NCI-H1436 (cell line): ENCODE measurements around the gene BRI3.

Source experiments
- DNase-seq: peaks from one replicate; lab custom pipeline; 2025; lab: John Stamatoyannopoulos, UW

BRI3 gene

GRCh38 chr7:98252425-98253054 lies 28.9 kb upstream of the BRI3 start:
- DNase-seq = no peak

GRCh38 chr7:98254516-98254915 lies 27.0 kb upstream of the BRI3 start:
- no peak for DNase-seq

GRCh38 chr7:98254951-98255610 lies 26.4 kb upstream of the BRI3 start:
- DNase-seq = no peak

- DNase-seq = no peak
Observed at GRCh38 chr7:98256431-98256830, 25.1 kb upstream of the BRI3 start.

- DNase-seq = no peak
Observed at GRCh38 chr7:98257701-98258100, 23.8 kb upstream of the BRI3 start.

GRCh38 chr7:98265841-98266271 lies 15.6 kb upstream of the BRI3 start:
- DNase-seq = no peak

GRCh38 chr7:98266840-98267239 lies 14.6 kb upstream of the BRI3 start:
- DNase-seq = no peak

- no peak for DNase-seq
Observed at GRCh38 chr7:98267303-98267702, 14.2 kb upstream of the BRI3 start.

GRCh38 chr7:98276241-98276761 lies 5.2 kb upstream of the BRI3 start:
- DNase-seq = no peak

- no peak for DNase-seq
Observed at GRCh38 chr7:98278408-98278807, 3.1 kb upstream of the BRI3 start.

GRCh38 chr7:98278936-98279335 lies 2.5 kb upstream of the BRI3 start:
- no peak for DNase-seq

- no peak for DNase-seq
Observed at GRCh38 chr7:98280296-98280695, 1.2 kb upstream of the BRI3 start.

GRCh38 chr7:98281757-98282606 lies 496 bp downstream of the BRI3 start:
- no peak for DNase-seq

- DNase-seq = no peak
Observed at GRCh38 chr7:98282703-98283102, 1.2 kb downstream of the BRI3 start.

GRCh38 chr7:98283127-98283886 lies 1.8 kb downstream of the BRI3 start:
- DNase-seq = no peak

- no peak for DNase-seq
Observed at GRCh38 chr7:98283887-98284222, 2.4 kb downstream of the BRI3 start.

- DNase-seq = no peak
Observed at GRCh38 chr7:98284335-98285036, 3.0 kb downstream of the BRI3 start.

- DNase-seq = no peak
Observed at GRCh38 chr7:98285157-98286092, 3.9 kb downstream of the BRI3 start.

GRCh38 chr7:98286093-98286539 lies 4.6 kb downstream of the BRI3 start:
- DNase-seq = no peak
